Panc1 (cell line): ENCODE measurements around the gene GMFB. TPM values are rescaled to one million over a fixed set of nuclear protein-coding genes. Genes with fewer than 3 reads are reported as not detected.

Experiments used
- ATAC-seq: fragments of 200-7000 bp; cut with Tn5 transposase; 2 replicates; pipeline ENCODE4 v1.9.1; 2020; ENCODE audit warnings: mild to moderate bottlenecking, moderate library complexity
- BruUV-seq: library from RNA; stranded (reverse); fragments of 400-500 nt; replicated peaks from 2 replicates; lab custom pipeline; 2021; lab: Mats Ljungman, UMichigan
- CTCF ChIA-PET: fragments of 300-600 bp; sonication (Branson Sonifier 250); formaldehyde crosslinking; loops from one replicate; lab custom pipeline; 2022; ENCODE audit warnings: antibody characterized with exemption; lab: Charles Lee
- POLR2A ChIA-PET: fragments of 300-600 bp; sonication (Branson Sonifier 250); formaldehyde crosslinking; loops from one replicate; lab custom pipeline; 2022; ENCODE audit warnings: antibody characterized with exemption; lab: Charles Lee
- DNase-seq: peaks from one replicate; pipeline ENCODE4 v3.0.0-alpha.2; 2010; ENCODE audit warnings: low read depth, low spot score
- H3K27ac ChIP-seq: 2 replicates; pipeline ENCODE4 v1.5.1; 2011; ENCODE audit warnings: mild to moderate bottlenecking, low read length, inconsistent platforms
- H3K27me3 ChIP-seq: fragments of 200-500 bp; sonication (Bioruptor generic); 2 replicates; pipeline ENCODE4 v1.6.0; 2014; ENCODE audit warnings: low read length, inconsistent platforms; ENCODE audit not compliant: control insufficient read depth, insufficient read depth
- H3K36me3 ChIP-seq: fragments of 200-500 bp; sonication (Bioruptor generic); 2 replicates; pipeline ENCODE4 v1.5.1; 2014; ENCODE audit warnings: inconsistent platforms, mild to moderate bottlenecking, low read length, moderate library complexity; ENCODE audit not compliant: control insufficient read depth, insufficient read depth
- H3K4me1 ChIP-seq: 2 replicates; pipeline ENCODE4 v1.5.1; 2011; ENCODE audit warnings: inconsistent platforms, mild to moderate bottlenecking, low read length, moderate library complexity; ENCODE audit not compliant: control insufficient read depth, insufficient read depth
- H3K4me3 ChIP-seq, 2 experiments: 2 replicates each; pipeline ENCODE4 v1.5.1; 2011 to 2012; ENCODE audit warnings: low read depth in 2 of 2, low read length in 2 of 2, mild to moderate bottlenecking in 2 of 2, inconsistent platforms in 1 of 2, moderate library complexity in 1 of 2
- H3K9me3 ChIP-seq: fragments of 200-500 bp; sonication (Bioruptor generic); 2 replicates; pipeline ENCODE4 v1.5.1; 2014; ENCODE audit warnings: low read depth, mild to moderate bottlenecking, inconsistent platforms, low read length, moderate library complexity; ENCODE audit not compliant: control insufficient read depth, insufficient read depth
- CTCF ChIP-seq: fragments of 450-650 bp; IDR thresholded peaks from 2 replicates; pipeline ENCODE4 v1.5.1; 2017; ENCODE audit warnings: mild to moderate bottlenecking
- POLR2AphosphoS5 ChIP-seq: IDR thresholded peaks from 2 replicates; pipeline ENCODE4 v1.6.1; 2012; ENCODE audit warnings: mild to moderate bottlenecking, low read depth, low read length, moderate library complexity
- REST ChIP-seq, 2 experiments: IDR thresholded peaks; 2 replicates each; pipeline ENCODE4 v1.6.1; 2011 to 2012; ENCODE audit warnings: low read depth in 2 of 2, control low read depth in 1 of 2, low read length in 1 of 2, mild to moderate bottlenecking in 1 of 2, moderate library complexity in 1 of 2; ENCODE audit not compliant: insufficient read depth in 1 of 2
- SIN3A ChIP-seq: IDR thresholded peaks from 2 replicates; pipeline ENCODE4 v1.6.1; 2012; ENCODE audit warnings: low read depth, mild to moderate bottlenecking, low read length, moderate library complexity, borderline replicate concordance; ENCODE audit not compliant: insufficient read depth
- TCF7L2 ChIP-seq: IDR thresholded peaks from 2 replicates; pipeline ENCODE4 v1.6.1; 2011; ENCODE audit warnings: mild to moderate bottlenecking, low read depth, low read length, inconsistent platforms
- in situ Hi-C: cut with HindIII; loops from 2 replicates; pipeline ENCODE4 v1.10.0; 2016; ENCODE audit warnings: low sequenced_read_pairs, low pct_unique_long_range_greater_than_20kb
- intact Hi-C: fragments of 100-400 bp; cut with micrococcal nuclease; formaldehyde crosslinking; loops from one replicate; pipeline ENCODE4 v1.10.0; 2022; ENCODE audit not compliant: unreplicated experiment
- total RNA-seq: library from RNA; stranded (reverse); gene quantifications from one replicate; pipeline ENCODE4 v1.2.1, GENCODE V29; 2021; ENCODE audit not compliant: unreplicated experiment

Gene GMFB
- total RNA-seq, 1 experiment from 2014 or later, result 54.2 TPM

GRCh38 chr14:54465654-54466053, 23.1 kb downstream of the GMFB start:
- no peaks in the 10 kb centered on the region for H3K27me3 ChIP-seq
- H3K36me3 ChIP-seq, result no peaks in the 10 kb centered on the region
- intact Hi-C loops, result no loop called here
- H3K4me3 ChIP-seq, result no peak overlapping the region
- TF ChIP-seq REST (IDR thresholded peaks at IDR 0.05; ENCODE audit: insufficient read depth in 1 of 2, low read depth in 2 of 2, low read length in 1 of 2) (no peak), TCF7L2 (no peak), POLR2AphosphoS5 (no peak), CTCF (no peak), SIN3A (no peak)
- CTCF ChIA-PET, result no interaction called here
- no TSS peak for BruUV-seq
- POLR2A ChIA-PET, result no interaction called here
- H3K27ac ChIP-seq, result no peak overlapping the region
- DNase-seq (no peak), ATAC-seq (no peak)
- in situ Hi-C loops, result no loop called here
- no peaks in the 10 kb centered on the region for H3K9me3 ChIP-seq
- no peaks in the 10 kb centered on the region for H3K4me1 ChIP-seq

GRCh38 chr14:54462048-54462447, 26.7 kb downstream of the GMFB start:
- ChIA-PET CTCF (interaction anchor here (0.5 to 0.7 kb wide), 2 partner anchors 102 to 1417 kb away, joined by 5 to 6 read pairs; no protein-coding TSS in a partner anchor), POLR2A (no interaction called here)
- H3K27me3 ChIP-seq, result no peaks in the 10 kb centered on the region
- intact Hi-C loops (no loop called here), in situ Hi-C loops (no loop called here)
- DNase-seq (no peak), ATAC-seq (no peak)
- BruUV-seq, result no TSS peak
- no peak for TF ChIP-seq POLR2AphosphoS5
- TF ChIP-seq SIN3A, result no peak
- no peak for TF ChIP-seq CTCF
- H3K9me3 ChIP-seq, result no peaks in the 10 kb centered on the region
- H3K4me1 ChIP-seq, result no peaks in the 10 kb centered on the region
- H3K4me3 ChIP-seq, result no peak overlapping the region
- no peaks in the 10 kb centered on the region for H3K36me3 ChIP-seq
- H3K27ac ChIP-seq, result no peak overlapping the region
